HG02642 (cell line): Measurements from ENCODE around the gene PCDHA5.
"Not testable (repeated sequence)": the region's sequence is repeated elsewhere in the genome, so short reads cannot be mapped to it uniquely, and the experiment has no call there.

Source experiments
- ATAC-seq: cut with Tn5 transposase; IDR thresholded peaks from one replicate; pipeline ENCODE4 v1.9.1; 2021; ENCODE audit warnings: mild to moderate bottlenecking; ENCODE audit not compliant: unreplicated experiment, poor library complexity

Gene PCDHA5

GRCh38 chr5:140821375-140822280, at the start of gene PCDHA5:
Gene PCDHA5, plus strand, starts transcription at chr5:140821613.
- ATAC-seq = no peak

GRCh38 chr5:140780512-140780911, 40.9 kb upstream of the PCDHA5 start:
- ATAC-seq = no peak

- no peak for ATAC-seq
Observed at GRCh38 chr5:140785905-140786686, 35.3 kb upstream of the PCDHA5 start, which contains the start of gene PCDHA1. Gene PCDHA1, plus strand, starts transcription at chr5:140786140.

GRCh38 chr5:140787422-140787821, 34.0 kb upstream of the PCDHA5 start:
- not testable (repeated sequence) for ATAC-seq

GRCh38 chr5:140787849-140788504, 33.4 kb upstream of the PCDHA5 start:
- not testable (repeated sequence) for ATAC-seq

GRCh38 chr5:140791089-140791488, 30.3 kb upstream of the PCDHA5 start:
- no peak for ATAC-seq

- ATAC-seq = no peak
Observed at GRCh38 chr5:140794595-140795258, 26.7 kb upstream of the PCDHA5 start, which contains the start of gene PCDHA2. Gene PCDHA2, plus strand, starts transcription at chr5:140794852.

- no peak for ATAC-seq
Observed at GRCh38 chr5:140795259-140795641, 26.2 kb upstream of the PCDHA5 start.

- ATAC-seq = not testable (repeated sequence)
Observed at GRCh38 chr5:140796072-140796717, 25.2 kb upstream of the PCDHA5 start.

- ATAC-seq = no peak
Observed at GRCh38 chr5:140796718-140797095, 24.7 kb upstream of the PCDHA5 start.

- no peak for ATAC-seq
Observed at GRCh38 chr5:140800816-140801493, 20.5 kb upstream of the PCDHA5 start, which contains the start of gene PCDHA3. Gene PCDHA3, plus strand, starts transcription at chr5:140801057.

GRCh38 chr5:140801494-140801841, 19.9 kb upstream of the PCDHA5 start:
- ATAC-seq = no peak

- not testable (repeated sequence) for ATAC-seq
Observed at GRCh38 chr5:140802381-140802780, 19.0 kb upstream of the PCDHA5 start.

GRCh38 chr5:140802781-140803271, 18.6 kb upstream of the PCDHA5 start:
- ATAC-seq = no peak

GRCh38 chr5:140806834-140807775, 14.3 kb upstream of the PCDHA5 start, which contains the start of gene PCDHA4:
Gene PCDHA4, plus strand, starts transcription at chr5:140807068.
- no peak for ATAC-seq

GRCh38 chr5:140808241-140808888, 13.0 kb upstream of the PCDHA5 start:
- ATAC-seq = not testable (repeated sequence)

GRCh38 chr5:140808889-140809291, 12.5 kb upstream of the PCDHA5 start:
- ATAC-seq = no peak
